ENCODE results near the gene PIK3CD. TPM values are rescaled to one million over a fixed set of nuclear protein-coding genes. Genes with fewer than 3 reads are reported as not detected.
A peak's percentile ranks its signal among the peaks of the same experiment; 100 is the strongest.
"Not testable (repeated sequence)": the region's sequence is repeated elsewhere in the genome, so short reads cannot be mapped to it uniquely, and the experiment has no call there.

PIK3CD gene
- total RNA-seq, 1 experiment from 2014 or later = 15.2 TPM

DNA sequence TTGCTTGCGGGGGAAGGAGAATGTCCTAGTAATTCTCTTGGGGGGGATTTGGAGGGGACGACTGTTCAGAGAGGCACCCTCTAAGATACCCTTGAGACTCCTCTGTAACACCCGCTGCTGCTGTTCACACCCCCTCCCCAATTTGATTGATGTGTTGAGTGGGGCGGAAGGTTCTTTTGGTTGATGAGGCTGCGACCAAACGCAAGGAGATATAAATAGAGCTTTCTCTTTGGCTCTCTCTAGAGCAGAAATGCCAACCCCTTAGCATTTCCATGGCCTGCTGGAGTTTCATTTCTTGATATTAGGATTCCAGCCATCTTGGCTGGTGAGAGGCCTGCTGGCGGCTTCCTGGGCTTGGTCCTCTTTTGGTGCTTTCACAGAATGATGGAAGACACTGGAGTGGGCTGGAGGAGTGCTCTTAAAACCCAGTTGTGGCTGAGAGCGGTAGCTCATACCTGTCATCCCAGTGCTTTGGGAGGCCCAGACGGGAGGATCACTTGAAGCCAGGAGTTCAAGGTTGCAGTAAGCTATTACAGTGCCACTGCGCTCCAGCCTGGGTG is 2.0 kb downstream of the PIK3CD start:
- DNase-seq (ENCODE audit: low read depth) = no peak

DNA sequence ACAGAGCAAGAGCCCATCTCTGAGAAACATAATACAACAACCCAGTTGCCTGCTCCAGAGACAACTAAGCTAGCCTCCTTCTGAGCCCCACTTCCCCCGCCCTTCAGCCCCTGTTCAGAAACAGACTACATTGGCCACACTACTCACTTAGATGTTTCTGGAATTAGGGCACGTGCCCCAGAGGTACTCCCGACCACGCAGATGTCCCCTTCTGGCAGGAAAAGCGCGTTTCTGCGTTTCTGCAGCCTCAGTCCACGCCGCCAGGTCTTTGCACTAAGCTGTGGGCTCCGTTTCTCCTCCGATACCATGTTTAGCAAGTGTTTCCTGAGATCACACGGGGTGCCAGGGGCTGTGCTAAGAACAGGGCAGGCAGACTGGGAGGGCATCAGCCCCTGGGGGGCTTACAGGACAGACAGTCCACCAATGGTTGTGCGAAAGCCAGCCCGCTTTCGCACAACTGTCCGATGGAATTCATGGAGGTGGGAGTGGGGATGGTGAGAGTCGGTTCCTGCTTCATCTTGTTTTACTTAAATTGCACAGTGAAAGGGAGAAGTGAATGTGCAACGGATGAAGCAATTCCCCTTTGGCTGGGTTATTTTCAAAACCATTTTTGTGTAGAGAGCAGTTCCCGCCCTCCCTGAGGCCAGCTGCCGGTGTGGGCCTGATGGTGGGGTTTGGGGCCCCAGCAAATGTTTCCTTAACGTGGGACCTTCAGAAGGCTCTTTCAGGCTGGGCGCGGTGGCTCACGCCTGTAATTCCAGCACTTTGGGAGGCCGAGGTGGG is 2.7 kb downstream of the PIK3CD start:
- no peak for DNase-seq (ENCODE audit: low read depth)

DNA sequence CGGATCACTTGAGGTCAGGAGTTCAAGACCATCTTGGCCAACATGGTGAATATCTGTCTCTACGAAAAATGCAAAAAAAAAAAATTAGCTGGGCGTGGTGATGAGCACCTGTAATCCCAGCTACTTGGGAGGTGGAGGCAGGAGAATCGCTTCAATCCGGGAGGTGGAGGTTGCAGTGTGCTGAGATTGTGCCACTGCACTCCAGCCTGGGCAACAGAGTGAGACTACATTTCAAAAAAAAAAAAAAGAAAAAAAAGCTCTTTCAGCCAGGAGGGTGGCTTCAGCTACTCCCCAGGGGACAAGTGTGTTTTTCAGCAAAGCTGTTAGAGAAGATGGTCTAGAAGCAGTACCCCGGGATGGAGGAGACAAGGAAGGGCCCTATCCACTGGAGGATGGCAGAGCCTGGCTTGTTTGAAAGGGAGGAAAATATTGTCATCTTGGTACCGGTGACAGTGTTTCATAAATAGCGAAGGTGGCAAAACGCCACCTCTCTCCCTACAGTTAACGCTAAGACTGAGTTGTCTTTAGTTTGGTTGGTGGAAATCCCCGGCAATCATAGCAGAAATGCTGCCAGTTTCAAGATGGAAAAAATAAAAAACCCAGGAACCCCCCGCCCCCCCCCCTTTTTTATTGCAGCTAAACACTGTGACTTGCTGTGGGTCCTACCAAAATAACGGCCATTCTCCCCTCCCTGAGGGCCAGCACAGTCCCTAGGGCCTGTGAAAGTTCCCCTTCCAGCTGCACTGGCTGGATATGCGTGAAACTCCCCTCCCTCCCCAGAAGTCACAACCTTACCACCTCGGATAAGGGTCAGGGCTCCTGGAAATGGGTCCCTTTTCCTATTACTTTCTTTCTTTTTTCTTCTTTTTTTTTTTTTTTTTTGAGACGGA is 3.5 kb downstream of the PIK3CD start:
- no peak for DNase-seq (ENCODE audit: low read depth)

DNA sequence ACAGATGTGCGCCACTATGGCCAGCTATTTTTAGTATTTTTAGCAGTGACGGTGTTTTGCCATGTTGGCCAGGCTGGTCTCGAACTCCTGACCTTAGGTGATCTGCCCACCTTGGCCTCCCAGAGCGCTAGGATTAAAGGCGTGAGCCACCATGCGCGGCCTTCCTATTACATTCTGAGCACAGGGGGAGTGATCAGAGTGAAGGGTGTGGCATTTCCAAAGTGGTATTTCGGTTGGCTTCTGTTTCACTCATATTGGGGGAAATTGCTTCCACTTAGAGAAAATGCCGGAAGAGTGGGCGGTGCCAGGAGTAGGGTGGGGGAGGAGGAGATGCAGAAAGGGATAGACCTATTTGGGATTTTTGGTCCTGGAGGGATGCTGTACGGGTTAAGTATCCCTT is 4.3 kb downstream of the PIK3CD start:
- DNase-seq (ENCODE audit: low read depth) = no peak

DNA sequence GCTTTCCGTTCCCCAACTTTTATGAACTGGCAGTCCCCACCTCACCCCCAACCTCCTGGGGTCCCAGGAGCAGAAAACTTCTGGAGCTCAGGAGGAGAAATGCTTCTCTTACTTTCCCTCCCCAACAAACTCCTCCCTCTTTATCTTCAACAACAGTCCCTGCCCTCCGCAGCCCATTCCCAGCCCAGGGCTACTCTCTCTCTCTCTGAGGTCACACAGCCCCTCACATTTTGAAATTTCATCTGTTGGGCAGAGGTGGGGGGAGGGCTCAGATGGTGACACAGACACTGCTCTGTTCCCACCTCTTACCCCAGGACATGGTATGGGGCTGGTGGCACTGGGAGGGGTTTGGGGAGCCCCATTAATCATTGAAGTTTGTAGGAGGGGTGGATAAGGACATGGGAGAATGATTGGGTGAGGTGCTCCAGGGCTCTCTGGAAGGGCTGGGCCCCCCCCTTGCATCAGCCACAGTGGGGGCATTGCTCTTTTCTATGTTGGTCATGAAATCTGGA is 6.0 kb downstream of the PIK3CD start:
- no peak for DNase-seq (ENCODE audit: low read depth)

DNA sequence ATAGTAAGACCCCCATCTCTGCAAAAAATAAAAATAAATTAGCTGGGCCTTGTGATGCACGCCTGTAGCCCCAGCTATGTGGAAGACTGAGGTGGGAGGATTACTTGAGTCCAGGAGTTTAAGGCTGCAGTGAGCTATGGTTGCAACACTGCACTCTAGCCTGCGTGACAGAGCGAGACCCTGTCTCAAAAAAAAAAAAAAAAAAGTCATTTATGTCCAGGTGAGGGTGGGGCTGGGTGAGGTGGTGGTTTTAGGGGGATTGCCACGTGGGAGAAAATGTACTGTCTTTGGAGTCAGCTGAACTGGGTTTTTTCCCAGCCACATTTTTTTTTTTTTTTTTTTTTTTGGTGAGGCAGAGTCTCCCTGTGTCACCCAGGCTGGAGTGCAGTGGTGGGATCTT is 6.7 kb downstream of the PIK3CD start:
- no peak for DNase-seq (ENCODE audit: low read depth)

DNA sequence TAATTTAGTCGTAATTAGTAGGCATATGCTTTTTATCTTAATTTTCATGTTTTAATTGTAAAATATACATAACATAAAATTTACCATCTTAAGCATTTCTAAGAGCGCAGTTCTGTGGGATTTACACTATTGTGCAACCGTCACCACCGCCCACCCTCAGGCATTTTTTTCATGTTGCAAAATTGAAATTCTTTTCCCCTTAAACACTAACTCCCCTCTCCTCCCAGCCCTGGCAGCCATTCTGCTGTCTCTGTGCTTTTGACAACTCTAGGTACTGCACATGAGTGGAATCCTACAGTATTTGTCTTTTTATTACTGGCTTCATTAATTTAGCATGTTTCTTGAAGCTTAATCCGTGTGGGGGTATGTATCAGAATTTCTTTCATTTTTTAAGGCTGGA is 7.8 kb downstream of the PIK3CD start:
- no peak for DNase-seq (ENCODE audit: low read depth)

DNA sequence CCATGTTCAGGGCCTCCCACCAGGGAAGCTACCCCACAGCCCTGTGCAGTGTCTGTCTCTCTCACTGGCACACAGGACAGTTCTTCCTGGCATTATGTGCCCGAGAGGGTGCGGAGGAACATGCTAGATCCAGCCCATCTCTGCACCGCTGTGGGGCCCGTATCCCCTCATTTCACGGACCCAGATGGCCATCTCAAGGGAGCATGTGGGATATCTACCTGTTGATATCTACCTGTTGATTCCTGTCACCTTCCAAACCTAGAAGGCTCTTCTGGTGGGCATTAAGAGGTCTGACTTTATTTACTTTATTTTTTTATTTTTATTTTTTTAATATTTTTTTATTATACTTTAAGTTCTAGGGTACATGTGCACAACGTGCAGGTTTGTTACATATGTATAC is 11.7 kb downstream of the PIK3CD start:
- DNase-seq (ENCODE audit: low read depth) = no peak

DNA sequence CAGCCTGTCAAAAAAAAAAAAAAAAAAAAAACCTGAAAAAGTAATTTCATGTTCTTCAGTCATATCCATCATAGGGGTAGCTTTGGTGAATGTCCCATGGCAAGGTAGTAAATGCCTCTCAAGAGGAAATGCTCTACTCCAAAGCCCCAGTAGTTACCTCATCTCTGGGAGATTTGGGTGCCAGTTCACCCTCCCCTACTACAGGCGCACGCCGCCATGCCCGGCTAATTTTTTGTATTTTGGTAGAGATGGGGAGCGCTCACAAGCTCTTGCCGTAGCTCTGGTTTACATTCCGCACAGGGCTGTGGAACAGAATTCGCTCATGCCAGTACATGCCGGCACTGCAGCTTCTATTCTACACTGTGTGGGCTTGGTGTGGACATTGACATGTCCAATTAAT is 13.7 kb downstream of the PIK3CD start:
- DNase-seq (ENCODE audit: low read depth) = no peak

DNA sequence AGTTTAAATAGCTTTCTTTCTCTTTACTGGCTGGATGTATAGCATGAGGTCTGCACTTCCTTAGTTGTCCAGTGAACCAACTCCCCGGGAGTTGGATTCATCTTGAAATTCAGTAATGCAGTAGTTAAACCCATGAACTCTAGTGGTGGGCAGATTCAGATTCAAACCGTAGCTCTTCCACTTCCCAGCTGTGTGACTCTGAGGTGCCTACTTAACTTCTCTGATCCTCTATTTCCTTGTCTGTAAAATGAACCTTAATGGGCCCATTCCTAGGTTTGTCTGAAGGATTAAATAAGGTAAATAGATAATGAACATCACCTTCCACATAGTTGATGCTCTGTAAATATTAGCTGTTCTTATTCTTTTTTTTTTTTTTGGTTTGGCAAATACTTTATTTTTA is 16.5 kb downstream of the PIK3CD start:
- DNase-seq (ENCODE audit: low read depth) = no peak

DNA sequence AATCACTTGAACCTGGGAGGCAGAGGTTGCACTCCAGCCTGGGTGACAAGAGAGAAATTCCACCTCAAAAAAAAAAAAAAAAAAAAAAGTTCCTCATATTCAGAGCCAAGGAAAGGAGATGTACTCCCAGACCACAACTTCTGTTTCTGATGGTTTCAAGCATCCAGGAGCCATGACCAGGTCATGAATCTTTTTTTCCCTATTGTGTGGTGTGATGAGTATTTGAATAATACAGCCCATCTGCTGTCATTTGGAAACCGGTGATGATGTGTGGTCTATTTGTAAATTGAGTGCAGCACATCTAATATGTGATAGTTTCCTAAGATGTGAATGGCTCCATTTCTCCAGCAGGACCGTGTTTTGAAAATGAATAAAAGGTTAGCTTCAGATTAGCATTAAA is 18.6 kb downstream of the PIK3CD start:
- no peak for DNase-seq (ENCODE audit: low read depth)

DNA sequence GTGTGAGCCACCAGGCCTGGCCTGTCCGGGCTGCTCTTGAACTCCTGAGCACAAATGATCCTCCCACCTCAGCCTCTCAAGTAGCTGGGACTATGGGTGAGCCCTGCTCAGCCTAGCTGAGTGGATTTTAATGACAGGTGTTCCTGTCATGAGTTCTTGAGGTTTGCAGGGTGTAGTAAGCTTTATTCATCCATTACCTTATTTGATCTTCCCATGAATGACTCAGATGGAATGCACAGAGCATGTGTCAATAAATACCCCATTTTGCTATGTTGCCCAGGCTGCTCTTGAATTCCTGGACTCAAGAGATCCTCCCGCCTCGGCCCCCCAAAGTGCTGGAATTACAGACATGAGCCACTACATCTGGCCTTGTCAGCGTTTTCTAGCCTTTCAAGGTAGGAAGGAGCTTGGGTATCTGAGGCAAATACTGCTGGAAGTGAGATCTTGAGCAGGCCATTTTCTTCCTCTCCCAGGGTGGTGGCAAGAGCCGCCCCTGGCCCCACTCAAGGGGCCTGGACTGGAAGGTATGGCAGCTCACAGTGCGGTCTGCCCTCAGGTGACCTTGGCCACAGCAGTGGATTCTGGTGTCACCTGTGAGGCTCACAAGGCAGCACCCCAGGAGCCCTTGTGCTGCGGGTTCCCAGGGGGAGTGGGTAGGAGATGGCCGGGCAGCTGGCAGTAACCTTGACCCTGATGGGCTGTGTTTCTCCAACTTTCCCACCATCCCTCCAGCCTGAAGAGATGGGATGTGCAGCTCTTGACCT is 20.0 kb downstream of the PIK3CD start:
- DNase-seq (ENCODE audit: low read depth) = peak; percentile 86

DNA sequence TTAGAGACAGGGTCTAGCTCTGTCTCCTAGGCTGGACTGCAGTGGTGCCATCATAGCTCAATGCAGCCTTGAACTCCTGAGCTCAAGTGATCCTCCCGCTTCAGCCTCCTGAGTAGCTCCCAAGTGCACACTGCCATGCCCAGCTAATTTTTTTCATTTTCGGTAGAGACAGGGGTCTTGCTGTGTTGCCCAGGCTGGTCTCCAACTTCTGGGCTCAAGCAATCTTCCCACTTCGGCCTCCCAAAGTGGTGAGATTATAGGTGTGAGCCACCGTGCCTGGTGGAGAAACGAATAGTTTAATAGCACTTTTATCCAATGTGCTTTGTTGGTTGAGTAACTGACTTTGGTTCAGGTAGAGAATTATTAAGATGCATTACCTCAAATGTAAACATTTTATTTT is 20.9 kb downstream of the PIK3CD start:
- no peak for DNase-seq (ENCODE audit: low read depth)

DNA sequence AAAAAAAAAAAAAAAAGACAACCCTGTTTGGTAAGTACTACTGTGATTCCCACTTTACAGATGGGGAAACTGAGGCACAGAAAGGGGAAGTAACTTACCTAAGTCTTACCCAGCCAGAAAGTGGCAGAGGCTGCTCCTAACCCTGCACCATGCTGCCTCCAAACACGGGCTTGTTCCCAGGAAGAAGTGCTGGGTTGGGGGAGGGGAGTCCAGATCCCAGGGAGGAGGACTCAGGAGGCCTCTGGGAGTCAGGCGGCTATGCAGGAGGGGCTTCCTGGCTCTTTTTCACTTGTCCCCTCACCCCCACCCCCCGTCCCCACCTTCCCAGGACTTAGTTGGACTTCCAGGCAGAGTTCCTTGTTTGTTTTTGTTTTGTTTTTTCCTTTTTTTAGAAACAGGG is 23.9 kb downstream of the PIK3CD start:
- no peak for DNase-seq (ENCODE audit: low read depth)

DNA sequence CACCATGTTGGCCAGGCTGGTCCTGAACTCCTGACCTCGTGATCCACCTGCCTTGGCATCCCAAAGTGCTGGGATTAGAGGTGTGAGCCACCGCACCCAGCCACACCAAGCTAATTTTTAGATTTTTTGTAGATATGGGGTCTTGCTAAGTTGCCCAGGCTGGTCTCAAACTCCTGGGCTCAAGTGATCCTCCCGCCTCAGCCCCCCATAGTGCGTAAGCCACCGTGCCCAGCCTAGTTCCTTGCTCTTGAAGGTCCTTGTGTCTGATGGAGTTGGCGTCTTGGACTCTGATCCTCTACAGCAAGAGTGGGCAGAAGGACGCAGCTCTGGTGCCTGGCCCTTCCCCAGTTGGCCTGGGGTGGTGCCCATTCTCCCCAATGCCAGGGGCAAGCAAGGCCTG is 24.6 kb downstream of the PIK3CD start:
- DNase-seq (ENCODE audit: low read depth) = not testable (repeated sequence)

DNA sequence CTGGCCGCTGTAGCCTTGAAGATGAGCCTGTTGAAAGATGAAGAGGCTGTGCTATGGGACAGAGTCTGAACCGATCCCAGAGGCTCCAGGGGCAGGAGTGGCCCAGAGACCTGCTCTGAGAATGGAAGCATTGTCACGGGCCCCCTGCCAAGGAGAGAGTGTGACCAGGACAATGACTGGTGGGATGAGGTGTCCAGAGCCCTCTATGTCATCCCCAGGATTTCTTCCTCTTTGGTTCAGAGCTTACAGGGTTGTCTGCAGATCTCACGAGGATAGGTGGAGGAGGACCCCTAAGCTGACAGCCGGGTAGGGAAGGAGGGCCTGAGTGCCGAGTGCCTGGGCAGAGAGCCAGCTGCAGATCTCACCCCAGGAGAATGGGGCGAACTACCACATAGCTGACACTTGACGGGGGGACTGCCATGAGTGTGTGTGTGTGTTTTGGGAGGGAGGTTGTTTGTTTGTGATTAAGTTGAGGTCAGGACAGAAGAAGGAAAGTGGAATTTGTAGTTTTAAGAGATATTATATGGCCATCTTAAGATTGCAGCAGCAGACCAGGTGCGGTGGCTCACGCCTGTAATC is 25.4 kb downstream of the PIK3CD start:
- no peak for DNase-seq (ENCODE audit: low read depth)

DNA sequence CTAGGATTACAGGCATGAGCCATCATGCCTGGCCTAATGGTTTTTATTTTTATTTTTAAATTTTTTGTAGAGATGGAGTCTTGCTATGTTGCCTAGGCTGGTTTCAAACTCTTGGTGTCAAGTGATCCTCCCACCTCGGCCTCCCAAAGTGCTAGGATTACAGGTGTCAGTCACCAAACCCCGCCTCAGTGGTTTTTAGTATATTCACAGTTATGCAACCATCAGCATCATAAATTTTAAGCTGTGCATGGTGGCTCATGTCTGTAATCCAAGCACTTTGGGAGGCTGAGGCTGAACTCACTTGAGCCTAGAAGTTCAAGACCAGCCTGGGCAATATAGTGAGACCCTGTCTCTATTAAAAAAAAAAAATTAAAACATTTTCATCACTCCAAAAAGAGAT is 28.6 kb downstream of the PIK3CD start:
- no peak for DNase-seq (ENCODE audit: low read depth)

DNA sequence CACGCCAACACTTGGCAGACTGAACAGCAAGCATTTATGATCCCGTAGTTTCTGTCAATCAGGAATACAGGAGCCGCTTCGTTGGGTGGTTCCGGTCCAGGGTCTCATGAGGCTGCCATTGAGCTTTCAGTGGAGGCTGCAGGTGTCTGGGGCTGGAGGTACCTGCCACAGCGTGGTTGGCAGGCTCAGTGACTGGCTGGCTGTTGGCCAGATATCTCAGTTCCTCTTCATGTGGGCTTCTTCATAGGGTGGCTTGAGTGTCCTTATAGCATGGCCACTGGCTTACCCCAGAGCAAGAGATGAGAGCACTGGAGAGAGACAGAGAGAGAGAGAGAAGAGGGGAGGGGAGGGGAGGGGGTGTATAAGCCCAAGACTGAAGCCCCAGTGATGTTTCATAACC is 29.3 kb downstream of the PIK3CD start:
- DNase-seq (ENCODE audit: low read depth) = no peak

DNA sequence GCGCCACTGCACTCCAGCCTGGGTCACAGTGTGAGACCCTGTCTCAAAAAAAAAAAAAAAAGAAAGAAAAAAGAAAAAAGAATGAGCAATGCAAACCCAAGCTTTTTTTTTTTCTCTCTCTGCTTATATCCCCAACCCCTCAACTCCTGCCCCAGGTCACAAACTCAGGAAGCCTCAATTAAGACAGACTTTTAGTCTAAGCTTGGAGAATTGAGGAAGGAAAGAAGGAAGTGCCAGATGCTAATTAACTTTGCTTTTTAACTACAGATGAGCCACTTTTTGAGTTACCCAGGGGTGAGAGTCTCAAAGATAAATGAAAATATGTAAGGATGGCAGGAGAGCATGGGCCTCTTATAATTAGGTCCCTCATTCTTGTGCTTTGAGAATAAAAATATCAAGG is 33.3 kb downstream of the PIK3CD start:
- no peak for DNase-seq (ENCODE audit: low read depth)

DNA sequence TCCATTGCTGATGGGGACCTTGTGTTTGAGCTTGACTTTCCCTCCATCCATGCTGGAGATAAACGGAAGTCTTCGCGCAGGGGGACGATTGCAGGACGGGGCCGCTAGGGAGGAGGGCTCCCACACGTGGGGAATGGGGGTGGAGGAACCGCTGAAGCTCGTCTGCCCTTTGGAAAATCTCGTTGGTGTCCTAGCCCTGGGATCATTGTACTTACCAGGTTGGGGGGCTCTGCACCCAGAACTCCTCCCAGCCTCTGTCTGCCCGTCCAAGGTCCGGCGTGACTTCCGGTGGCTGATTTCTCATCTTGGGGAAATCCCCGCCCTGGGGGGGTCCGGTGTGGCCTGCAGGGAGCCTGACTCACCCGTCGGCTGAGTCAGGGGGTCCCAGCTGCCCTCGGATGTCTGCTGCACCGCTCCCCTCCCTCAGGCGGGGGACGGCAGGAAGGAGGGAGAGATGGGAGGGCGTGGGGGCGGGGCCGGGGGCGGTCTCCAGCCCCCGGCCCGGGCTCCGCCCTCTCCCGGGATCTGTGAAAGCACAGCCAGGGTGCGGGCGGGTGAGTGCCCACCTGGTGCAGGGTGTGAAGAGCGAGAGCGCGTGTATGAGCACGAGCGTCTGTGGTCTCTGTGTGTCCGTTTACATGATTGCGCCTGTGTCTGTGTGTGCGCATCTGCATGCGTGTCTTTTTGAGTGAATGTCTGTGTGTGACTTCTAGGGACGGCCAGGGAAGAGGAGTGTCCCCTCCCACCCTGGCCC is 35.8 kb downstream of the PIK3CD start:
- DNase-seq (ENCODE audit: low read depth) = peak; percentile 89

Data from HT1080 (cell line).